K562 (cell line): ENCODE results near the gene MED17. TPM values are rescaled to one million over a fixed set of nuclear protein-coding genes. Genes with fewer than 3 reads are reported as not detected.
A peak's percentile ranks its signal among the peaks of the same experiment; 100 is the strongest.

Experiments
- CBX2 ChIP-seq: fragments of 200-600 bp; sonication (generic); IDR thresholded peaks from one replicate; pipeline ENCODE4 v1.6.1; 2012; ENCODE audit warnings: mild to moderate bottlenecking, low read length, inconsistent platforms; ENCODE audit not compliant: insufficient read depth, poor library complexity, severe bottlenecking
- FOS ChIP-seq: IDR thresholded peaks from 3 replicates; pipeline ENCODE4 v1.6.1; 2011; ENCODE audit not compliant: insufficient read length; ENCODE audit errors: extremely low read depth
- GABPB2 ChIP-seq: fragments of 250-450 bp; sonication (Bioruptor Pico); conservative IDR thresholded peaks from 2 replicates; pipeline ENCODE4 v1.5.1; 2021; ENCODE audit warnings: mild to moderate bottlenecking
- KLF13 ChIP-seq: fragments of 450-650 bp; IDR thresholded peaks from 2 replicates; pipeline ENCODE4 v1.6.1; 2016; ENCODE audit warnings: missing genetic modification characterization, low read depth, mild to moderate bottlenecking, missing compliant biosample characterization, moderate library complexity, borderline replicate concordance
- RBM34 ChIP-seq: fragments of 200-400 bp; formaldehyde crosslinking; IDR thresholded peaks from 2 replicates; pipeline ENCODE4 v1.6.1; 2018; ENCODE audit warnings: low read length, borderline replicate concordance; ENCODE audit not compliant: insufficient read depth
- SLC30A9 ChIP-seq: fragments of 250-450 bp; sonication (Bioruptor Pico); IDR thresholded peaks from 2 replicates; pipeline ENCODE4 v1.8.0; 2022; ENCODE audit warnings: mild to moderate bottlenecking, moderate library complexity
- SMAD3 ChIP-seq: fragments of 450-650 bp; formaldehyde crosslinking; conservative IDR thresholded peaks from 2 replicates; pipeline ENCODE4 v1.4.0; 2020; ENCODE audit warnings: mild to moderate bottlenecking
- ZBTB7A ChIP-seq: IDR thresholded peaks from 2 replicates; pipeline ENCODE4 v1.6.1; 2011; ENCODE audit warnings: low read depth, mild to moderate bottlenecking, low read length, moderate library complexity, borderline replicate concordance; ENCODE audit not compliant: control insufficient read depth
- ZNF175 ChIP-seq: fragments of 200-800 bp; sonication (Bioruptor generic); IDR thresholded peaks from 2 replicates; pipeline ENCODE4 v1.6.1; 2016; ENCODE audit warnings: low read depth, mild to moderate bottlenecking, missing genetic modification characterization, missing compliant biosample characterization
- ZNF707 ChIP-seq: fragments of 250-450 bp; sonication (Bioruptor Pico); conservative IDR thresholded peaks from 2 replicates; pipeline ENCODE4 v1.8.0; 2022; ENCODE audit warnings: inconsistent platforms, mild to moderate bottlenecking, moderate library complexity
- polyA plus RNA-seq, 8 experiments: library from polyadenylated mRNA; depleted of rRNA in 4 of 8; stranded (reverse) in 5 of 8; unstranded in 3 of 8; fragments of >200 nt; fragmentation: Nextera tagmentation in 2 of 8; fragmentation: Illumina TruSeq in 1 of 8; extraction: Ambion mirVana in 2 of 8; extraction: Trizol in 1 of 8; gene quantifications; 2 replicates each; pipeline versions ENCODE4 v1.2.1 to v1.2.3, GENCODE V29; 2011 to 2014; ENCODE audit warnings: inconsistent platforms in 1 of 8, missing spikeins in 1 of 8
- total RNA-seq, 7 experiments: library from RNA; depleted of rRNA in 6 of 7; stranded (reverse); fragments of >200 nt in 6 of 7; fragmentation: Illumina TruSeq in 2 of 7; extraction: Trizol in 2 of 7; gene quantifications; 2 replicates each; pipeline versions ENCODE4 v1.2.1 to v1.2.3, GENCODE V29; 2011 to 2021; ENCODE audit warnings: low replicate concordance in 1 of 7
- TF ChIP-seq, protein P1 (sequence below): fragments of 450-650 bp; IDR thresholded peaks from 2 replicates; pipeline ENCODE4 v1.6.1; 2016; ENCODE audit warnings: low read depth
- TF ChIP-seq, protein P2 (sequence below): fragments of 250-450 bp; sonication (Bioruptor Pico); IDR thresholded peaks from 2 replicates; pipeline ENCODE4 v1.4.0; 2020; ENCODE audit warnings: mild to moderate bottlenecking
- TF ChIP-seq, protein P3 (sequence below), 2 experiments: fragments of 450-650 bp in 1 of 2; sonication (generic) in 1 of 2; formaldehyde crosslinking in 1 of 2; IDR thresholded peaks in 1 of 2; conservative IDR thresholded peaks in 1 of 2; 2 replicates each; pipeline versions ENCODE4 v1.6.1 to v1.8.1; 2016 to 2023; ENCODE audit warnings: mild to moderate bottlenecking in 2 of 2, moderate library complexity in 2 of 2, inconsistent platforms in 1 of 2, missing genetic modification reagents in 1 of 2
- TF ChIP-seq, protein P4 (sequence below): fragments of 250-450 bp; sonication (Bioruptor Pico); IDR thresholded peaks from 2 replicates; pipeline ENCODE4 v1.5.0; 2021

Gene MED17
- total and polyA plus RNA-seq, 9 of the 15 experiments (the other 6 are each of a cell fraction or from before 2014, with no cell fraction given), result 6.7 to 34.7 (median 26.8) TPM

DNA sequence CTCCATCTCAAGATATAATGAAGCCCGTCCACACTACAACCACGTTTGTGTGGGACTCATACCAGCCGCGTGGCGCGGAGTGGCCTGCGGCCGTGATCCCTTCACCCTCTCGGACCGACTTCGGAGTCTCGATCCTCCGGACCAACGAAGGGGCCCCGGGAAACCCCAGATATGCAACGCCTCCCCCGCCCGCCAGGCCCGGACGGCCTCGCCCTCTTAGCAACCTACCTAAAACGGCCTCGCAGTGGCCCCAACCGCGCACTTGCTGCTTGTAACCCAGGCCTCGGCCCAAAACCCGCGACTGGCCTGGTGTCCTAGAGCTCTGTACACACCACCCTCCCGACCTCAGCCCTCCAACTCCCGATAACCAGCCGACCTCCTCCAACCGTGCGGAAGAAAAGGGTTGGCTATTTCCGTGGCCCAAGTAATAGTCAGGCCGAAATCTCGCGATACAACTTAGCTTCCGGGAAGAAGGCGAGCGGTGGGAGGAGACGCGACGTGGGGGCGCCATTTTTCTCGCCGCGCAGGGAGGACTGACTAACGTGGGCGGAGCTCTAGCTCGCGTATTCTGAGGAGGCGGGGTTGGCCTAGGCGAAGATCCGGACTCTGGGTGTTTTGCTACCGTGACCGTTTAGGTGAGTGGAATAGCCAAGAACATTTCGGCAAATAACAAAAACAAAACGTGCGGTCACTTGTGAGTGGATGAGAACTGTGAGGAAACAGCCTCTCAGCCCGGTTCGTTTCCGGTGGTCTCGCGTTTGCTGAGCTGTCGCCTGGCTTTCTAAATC is 42.8 kb upstream of the MED17 start, which contains the start of the genes C11orf54 and TAF1D (continued):
- TF ChIP-seq KLF13 (tag) (no peak), SLC30A9 (CRISPR knock-in tag) (no peak), FOS (no peak), CBX2 (no peak), RBM34 (no peak), ZNF707 (CRISPR knock-in tag) (no peak), ZBTB7A (no peak), ZNF175 (CRISPR knock-in tag) (no peak), GABPB2 (CRISPR knock-in tag) (no peak), SMAD3 (0 out of 2 replicates have a peak, but pooled peaks have one; percentile 43)
- TF ChIP-seq, protein P1, sequence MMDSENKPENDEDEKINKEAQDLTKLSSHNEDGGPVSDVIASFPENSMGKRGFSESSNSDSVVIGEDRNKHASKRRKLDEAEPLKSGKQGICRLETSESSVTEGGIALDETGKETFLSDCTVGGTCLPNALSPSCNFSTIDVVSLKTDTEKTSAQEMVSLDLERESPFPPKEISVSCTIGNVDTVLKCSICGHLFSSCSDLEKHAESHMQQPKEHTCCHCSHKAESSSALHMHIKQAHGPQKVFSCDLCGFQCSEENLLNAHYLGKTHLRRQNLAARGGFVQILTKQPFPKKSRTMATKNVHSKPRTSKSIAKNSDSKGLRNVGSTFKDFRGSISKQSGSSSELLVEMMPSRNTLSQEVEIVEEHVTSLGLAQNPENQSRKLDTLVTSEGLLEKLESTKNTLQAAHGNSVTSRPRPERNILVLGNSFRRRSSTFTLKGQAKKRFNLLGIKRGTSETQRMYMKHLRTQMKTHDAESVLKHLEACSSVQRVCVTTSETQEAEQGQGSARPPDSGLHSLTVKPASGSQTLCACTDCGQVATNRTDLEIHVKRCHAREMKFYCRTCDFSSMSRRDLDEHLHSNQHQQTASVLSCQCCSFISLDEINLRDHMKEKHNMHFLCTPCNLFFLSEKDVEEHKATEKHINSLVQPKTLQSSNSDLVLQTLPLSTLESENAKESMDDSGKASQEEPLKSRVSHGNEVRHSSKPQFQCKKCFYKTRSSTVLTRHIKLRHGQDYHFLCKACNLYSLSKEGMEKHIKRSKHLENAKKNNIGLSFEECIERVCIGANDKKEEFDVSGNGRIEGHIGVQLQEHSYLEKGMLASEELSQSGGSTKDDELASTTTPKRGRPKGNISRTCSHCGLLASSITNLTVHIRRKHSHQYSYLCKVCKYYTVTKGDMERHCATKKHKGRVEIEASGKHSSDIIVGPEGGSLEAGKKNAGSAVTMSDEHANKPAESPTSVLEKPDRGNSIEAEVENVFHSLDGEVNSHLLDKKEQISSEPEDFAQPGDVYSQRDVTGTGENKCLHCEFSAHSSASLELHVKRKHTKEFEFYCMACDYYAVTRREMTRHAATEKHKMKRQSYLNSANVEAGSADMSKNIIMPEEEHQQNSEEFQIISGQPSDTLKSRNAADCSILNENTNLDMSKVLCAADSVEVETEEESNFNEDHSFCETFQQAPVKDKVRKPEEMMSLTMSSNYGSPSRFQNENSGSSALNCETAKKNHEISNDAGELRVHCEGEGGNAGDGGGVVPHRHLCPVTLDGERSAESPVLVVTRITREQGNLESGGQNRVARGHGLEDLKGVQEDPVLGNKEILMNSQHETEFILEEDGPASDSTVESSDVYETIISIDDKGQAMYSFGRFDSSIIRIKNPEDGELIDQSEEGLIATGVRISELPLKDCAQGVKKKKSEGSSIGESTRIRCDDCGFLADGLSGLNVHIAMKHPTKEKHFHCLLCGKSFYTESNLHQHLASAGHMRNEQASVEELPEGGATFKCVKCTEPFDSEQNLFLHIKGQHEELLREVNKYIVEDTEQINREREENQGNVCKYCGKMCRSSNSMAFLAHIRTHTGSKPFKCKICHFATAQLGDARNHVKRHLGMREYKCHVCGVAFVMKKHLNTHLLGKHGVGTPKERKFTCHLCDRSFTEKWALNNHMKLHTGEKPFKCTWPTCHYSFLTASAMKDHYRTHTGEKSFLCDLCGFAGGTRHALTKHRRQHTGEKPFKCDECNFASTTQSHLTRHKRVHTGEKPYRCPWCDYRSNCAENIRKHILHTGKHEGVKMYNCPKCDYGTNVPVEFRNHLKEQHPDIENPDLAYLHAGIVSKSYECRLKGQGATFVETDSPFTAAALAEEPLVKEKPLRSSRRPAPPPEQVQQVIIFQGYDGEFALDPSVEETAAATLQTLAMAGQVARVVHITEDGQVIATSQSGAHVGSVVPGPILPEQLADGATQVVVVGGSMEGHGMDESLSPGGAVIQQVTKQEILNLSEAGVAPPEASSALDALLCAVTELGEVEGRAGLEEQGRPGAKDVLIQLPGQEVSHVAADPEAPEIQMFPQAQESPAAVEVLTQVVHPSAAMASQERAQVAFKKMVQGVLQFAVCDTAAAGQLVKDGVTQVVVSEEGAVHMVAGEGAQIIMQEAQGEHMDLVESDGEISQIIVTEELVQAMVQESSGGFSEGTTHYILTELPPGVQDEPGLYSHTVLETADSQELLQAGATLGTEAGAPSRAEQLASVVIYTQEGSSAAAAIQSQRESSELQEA, result no peak
- TF ChIP-seq, protein P2, sequence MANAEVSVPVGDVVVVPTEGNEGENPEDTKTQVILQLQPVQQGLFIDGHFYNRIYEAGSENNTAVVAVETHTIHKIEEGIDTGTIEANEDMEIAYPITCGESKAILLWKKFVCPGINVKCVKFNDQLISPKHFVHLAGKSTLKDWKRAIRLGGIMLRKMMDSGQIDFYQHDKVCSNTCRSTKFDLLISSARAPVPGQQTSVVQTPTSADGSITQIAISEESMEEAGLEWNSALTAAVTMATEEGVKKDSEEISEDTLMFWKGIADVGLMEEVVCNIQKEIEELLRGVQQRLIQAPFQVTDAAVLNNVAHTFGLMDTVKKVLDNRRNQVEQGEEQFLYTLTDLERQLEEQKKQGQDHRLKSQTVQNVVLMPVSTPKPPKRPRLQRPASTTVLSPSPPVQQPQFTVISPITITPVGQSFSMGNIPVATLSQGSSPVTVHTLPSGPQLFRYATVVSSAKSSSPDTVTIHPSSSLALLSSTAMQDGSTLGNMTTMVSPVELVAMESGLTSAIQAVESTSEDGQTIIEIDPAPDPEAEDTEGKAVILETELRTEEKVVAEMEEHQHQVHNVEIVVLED, result peak; percentile 57; the same call in 1 of the 2 replicates
- TF ChIP-seq, protein P3, sequence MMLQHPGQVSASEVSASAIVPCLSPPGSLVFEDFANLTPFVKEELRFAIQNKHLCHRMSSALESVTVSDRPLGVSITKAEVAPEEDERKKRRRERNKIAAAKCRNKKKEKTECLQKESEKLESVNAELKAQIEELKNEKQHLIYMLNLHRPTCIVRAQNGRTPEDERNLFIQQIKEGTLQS (IDR thresholded peaks at IDR 0.05), result no peak
- TF ChIP-seq, protein P3 (CRISPR knock-in tag; conservative IDR thresholded peaks at IDR 0.05), result no peak; the same call in 1 of the 2 replicates
- TF ChIP-seq, protein P4, sequence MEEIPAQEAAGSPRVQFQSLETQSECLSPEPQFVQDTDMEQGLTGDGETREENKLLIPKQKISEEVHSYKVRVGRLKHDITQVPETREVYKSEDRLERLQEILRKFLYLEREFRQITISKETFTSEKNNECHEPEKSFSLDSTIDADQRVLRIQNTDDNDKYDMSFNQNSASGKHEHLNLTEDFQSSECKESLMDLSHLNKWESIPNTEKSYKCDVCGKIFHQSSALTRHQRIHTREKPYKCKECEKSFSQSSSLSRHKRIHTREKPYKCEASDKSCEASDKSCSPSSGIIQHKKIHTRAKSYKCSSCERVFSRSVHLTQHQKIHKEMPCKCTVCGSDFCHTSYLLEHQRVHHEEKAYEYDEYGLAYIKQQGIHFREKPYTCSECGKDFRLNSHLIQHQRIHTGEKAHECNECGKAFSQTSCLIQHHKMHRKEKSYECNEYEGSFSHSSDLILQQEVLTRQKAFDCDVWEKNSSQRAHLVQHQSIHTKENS (CRISPR knock-in tag), result no peak
